Measurements from ENCODE around the gene RBCK1. TPM values are rescaled to one million over a fixed set of nuclear protein-coding genes. Genes with fewer than 3 reads are reported as not detected.
"Not testable (repeated sequence)": the region's sequence is repeated elsewhere in the genome, so short reads cannot be mapped to it uniquely, and the experiment has no call there.

RBCK1 gene
- total RNA-seq, 4 donors from 2014 or later = 133 to 254 (median 154) TPM

DNA sequence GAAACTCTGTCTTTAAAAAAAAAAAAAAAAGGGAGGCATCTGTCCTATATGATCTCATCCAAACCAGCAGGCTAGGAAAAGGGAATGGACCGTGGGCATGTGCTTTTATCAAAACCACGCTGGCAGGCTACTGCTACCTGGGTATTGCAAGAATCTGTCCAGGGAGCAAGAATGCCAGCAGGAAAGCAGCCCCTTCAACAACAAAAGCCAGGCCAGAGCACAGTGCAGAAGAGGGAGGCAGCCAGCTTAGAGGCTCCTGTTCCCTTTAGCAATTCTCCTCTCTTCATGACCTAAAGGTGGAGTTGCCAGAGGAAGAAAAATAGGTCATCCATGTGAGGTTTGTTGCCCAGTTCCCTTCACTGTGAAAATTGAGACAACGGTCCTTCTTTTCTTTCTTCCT is 36.0 kb downstream of the RBCK1 start:
- peaks cover 0 to 80% (median 0%) of the 10 kb centered on the region in 3 donors for H3K36me3 ChIP-seq

DNA sequence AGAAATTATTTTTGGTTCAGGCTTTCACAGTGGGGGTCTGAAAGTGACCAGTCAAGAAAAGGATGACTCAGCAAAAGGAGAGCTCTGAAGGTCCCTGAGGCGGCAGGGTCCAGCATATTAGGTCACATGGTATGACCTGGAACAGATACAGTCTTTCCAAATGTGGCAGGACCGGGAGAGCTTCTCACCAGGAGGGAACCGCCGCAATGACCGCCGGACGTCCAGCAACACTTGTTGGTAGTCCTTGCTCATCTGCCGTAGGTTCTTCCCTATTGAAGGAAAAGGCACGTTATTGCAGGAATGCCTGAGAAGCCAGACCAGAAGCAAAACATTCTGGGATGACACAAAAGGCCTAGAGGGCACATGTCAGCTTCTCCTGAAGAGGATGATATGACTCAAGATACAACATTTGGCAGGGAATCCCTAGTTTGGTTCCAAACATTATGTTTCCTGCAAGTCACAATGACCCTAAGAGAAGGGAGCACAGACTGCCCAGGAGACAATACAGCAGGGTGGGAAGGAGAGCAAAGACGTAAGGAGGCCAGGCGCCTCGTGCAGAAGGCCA is 36.8 kb downstream of the RBCK1 start:
- DNase-seq = no peak
- Histone ChIP-seq H3K27ac (no peak overlapping the region), H3K36me3 (peaks cover 0 to 72% (median 0%) of the 10 kb centered on the region in 3 donors), H3K4me1 (no peaks in the 10 kb centered on the region), H3K9me3 (no peaks in the 10 kb centered on the region), H3K27me3 (no peaks in the 10 kb centered on the region), H3K4me3 (no peak overlapping the region)
- no peak for TF ChIP-seq POLR2A (IDR thresholded peaks at IDR 0.05)
- TF ChIP-seq, protein P1, sequence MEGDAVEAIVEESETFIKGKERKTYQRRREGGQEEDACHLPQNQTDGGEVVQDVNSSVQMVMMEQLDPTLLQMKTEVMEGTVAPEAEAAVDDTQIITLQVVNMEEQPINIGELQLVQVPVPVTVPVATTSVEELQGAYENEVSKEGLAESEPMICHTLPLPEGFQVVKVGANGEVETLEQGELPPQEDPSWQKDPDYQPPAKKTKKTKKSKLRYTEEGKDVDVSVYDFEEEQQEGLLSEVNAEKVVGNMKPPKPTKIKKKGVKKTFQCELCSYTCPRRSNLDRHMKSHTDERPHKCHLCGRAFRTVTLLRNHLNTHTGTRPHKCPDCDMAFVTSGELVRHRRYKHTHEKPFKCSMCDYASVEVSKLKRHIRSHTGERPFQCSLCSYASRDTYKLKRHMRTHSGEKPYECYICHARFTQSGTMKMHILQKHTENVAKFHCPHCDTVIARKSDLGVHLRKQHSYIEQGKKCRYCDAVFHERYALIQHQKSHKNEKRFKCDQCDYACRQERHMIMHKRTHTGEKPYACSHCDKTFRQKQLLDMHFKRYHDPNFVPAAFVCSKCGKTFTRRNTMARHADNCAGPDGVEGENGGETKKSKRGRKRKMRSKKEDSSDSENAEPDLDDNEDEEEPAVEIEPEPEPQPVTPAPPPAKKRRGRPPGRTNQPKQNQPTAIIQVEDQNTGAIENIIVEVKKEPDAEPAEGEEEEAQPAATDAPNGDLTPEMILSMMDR (IDR thresholded peaks at IDR 0.05) = no peak

More for the DNA sequence above, 36.0 kb downstream of the RBCK1 start:
- TF ChIP-seq POLR2A (IDR thresholded peaks at IDR 0.05) = no peak
- TF ChIP-seq, protein P1 (IDR thresholded peaks at IDR 0.05) = no peak
- H3K4me1 ChIP-seq = peaks cover 0 to 3% (median 2%) of the 10 kb centered on the region in 4 donors
- no peak overlapping the region for H3K4me3 ChIP-seq
- no peak overlapping the region for H3K27ac ChIP-seq
- DNase-seq = no peak
- no peaks in the 10 kb centered on the region for H3K9me3 ChIP-seq
- no peaks in the 10 kb centered on the region for H3K27me3 ChIP-seq

DNA sequence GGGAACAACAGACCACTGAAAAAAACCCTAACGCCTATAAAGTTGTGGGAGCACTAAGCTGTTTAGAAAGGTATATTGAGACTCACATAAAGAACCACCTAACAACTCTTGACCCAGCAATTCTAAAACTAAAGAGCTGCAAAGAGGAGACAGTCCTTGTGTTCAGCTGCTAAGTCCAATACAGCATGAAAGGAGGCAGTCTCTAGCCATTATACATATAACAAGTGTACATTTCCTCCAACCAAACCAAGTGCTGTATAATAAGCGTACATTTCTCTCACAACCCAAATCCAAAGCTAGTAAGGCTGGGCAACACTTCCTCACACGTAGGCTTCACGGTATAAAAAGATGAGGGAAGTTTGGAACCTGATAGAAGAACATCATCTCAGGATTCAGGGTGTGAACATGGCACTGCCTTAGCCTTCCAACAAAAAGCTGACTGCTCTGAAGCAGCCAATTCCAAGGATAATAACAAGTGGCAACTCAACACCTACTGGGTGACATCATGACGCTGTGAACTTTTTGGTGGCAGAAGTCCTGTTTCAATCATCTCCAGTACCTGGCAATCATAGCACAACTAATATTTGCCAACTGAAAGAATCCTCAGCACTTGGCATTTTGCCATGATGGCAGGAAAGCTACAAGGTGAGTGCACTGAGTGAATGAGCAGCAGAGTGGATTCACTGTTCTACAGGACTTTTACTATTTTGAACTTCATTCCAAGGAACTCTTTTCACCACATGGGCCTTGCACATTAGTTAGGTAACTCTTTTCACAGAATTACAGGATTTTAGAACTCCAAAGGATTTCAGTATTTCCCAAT is 37.6 kb downstream of the RBCK1 start:
- H3K4me1 ChIP-seq = no peaks in the 10 kb centered on the region
- H3K27ac ChIP-seq = no peak overlapping the region
- no peak for DNase-seq
- H3K4me3 ChIP-seq = no peak overlapping the region
- TF ChIP-seq POLR2A (IDR thresholded peaks at IDR 0.05) = no peak
- TF ChIP-seq, protein P1 (IDR thresholded peaks at IDR 0.05) = no peak
- no peaks in the 10 kb centered on the region for H3K27me3 ChIP-seq
- H3K9me3 ChIP-seq = no peaks in the 10 kb centered on the region
- H3K36me3 ChIP-seq = peaks cover 0 to 64% (median 0%) of the 10 kb centered on the region in 3 donors

DNA sequence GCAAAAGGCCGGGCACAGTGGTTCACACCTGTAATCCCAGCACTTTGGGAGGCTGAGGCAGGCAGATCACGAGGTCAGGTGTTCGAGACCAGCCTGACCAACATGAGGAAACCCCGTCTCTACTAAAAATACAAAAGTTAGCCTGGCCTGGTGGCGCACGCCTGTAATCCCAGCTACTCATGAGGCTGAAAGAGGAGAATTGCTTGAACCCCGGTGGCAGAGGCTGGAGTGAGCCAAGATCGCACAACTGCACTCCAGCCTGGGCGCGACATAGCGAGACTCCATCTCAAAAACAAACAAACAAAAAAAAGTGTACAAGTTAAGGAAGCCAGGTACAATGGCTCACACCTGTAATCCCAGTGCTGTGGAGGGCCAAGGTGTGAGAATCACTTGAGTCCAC is 43.9 kb downstream of the RBCK1 start:
- not testable (repeated sequence) for H3K36me3 ChIP-seq, H3K27me3 ChIP-seq, H3K4me1 ChIP-seq, H3K27ac ChIP-seq, H3K4me3 ChIP-seq, DNase-seq, H3K9me3 ChIP-seq

DNA sequence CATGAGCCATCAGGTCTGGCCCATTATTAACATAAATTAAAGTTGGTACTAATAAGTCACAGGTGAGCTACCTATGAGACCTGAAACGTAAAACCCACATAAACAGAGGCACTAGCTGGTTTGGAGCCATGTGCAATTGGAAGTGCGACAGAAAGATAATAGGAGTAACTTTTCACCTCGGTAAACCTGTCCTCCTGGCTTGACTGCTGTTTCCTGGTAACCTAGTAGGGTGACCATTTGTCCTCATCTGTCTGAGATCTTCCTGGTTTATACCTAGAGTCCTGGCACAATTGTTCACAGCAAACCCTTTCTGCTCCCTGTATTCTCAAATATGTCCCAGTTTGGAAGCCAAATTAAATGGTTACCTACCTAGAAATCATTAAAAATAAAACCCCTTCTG is 46.9 kb downstream of the RBCK1 start:
- Histone ChIP-seq H3K9me3 (no peaks in the 10 kb centered on the region), H3K27ac (no peak overlapping the region), H3K4me1 (peaks cover 0 to 14% (median 0%) of the 10 kb centered on the region in 4 donors), H3K36me3 (no peaks in the 10 kb centered on the region), H3K27me3 (no peaks in the 10 kb centered on the region), H3K4me3 (no peak overlapping the region)
- DNase-seq = no peak
- TF ChIP-seq, protein P1 (IDR thresholded peaks at IDR 0.05) = no peak
- TF ChIP-seq POLR2A (IDR thresholded peaks at IDR 0.05) = no peak

DNA sequence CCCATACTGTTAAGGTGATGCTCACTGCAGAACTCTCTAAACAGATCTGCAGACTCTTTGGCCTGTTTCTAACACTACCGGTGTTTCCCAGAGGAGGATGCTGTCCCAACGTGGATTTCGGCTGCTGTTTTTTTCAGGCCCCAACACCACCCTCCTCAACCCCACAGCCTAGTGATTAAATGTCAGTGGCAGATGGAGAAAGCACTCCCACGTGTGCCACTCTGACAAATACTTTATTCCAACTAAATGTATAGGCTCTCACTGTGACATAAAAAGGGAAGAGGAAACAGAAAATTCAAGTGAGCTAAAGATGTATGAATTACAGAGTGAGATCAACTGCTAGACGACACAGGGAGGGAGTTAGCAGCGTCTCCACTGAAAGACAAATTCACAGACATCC is 50.7 kb downstream of the RBCK1 start:
- peaks cover 0 to 34% (median 3%) of the 10 kb centered on the region in 4 donors for H3K4me1 ChIP-seq
- no peak overlapping the region for H3K4me3 ChIP-seq
- H3K9me3 ChIP-seq = no peaks in the 10 kb centered on the region
- no peak for TF ChIP-seq POLR2A (IDR thresholded peaks at IDR 0.05)
- TF ChIP-seq, protein P1 (IDR thresholded peaks at IDR 0.05) = no peak
- no peak for DNase-seq
- H3K27me3 ChIP-seq = no peaks in the 10 kb centered on the region
- no peaks in the 10 kb centered on the region for H3K36me3 ChIP-seq
- H3K27ac ChIP-seq = no peak overlapping the region
